ENCODE measurements around the gene FAM53A.

FAM53A gene

GRCh38 chr4:1600811-1601532, 83.1 kb downstream of the FAM53A start:
- H3K79me2 ChIP-seq (ENCODE audit: insufficient read depth, low read depth): no peaks in the 10 kb centered on the region
- no peak overlapping the region for H3K9ac ChIP-seq
- TF ChIP-seq, protein P1, sequence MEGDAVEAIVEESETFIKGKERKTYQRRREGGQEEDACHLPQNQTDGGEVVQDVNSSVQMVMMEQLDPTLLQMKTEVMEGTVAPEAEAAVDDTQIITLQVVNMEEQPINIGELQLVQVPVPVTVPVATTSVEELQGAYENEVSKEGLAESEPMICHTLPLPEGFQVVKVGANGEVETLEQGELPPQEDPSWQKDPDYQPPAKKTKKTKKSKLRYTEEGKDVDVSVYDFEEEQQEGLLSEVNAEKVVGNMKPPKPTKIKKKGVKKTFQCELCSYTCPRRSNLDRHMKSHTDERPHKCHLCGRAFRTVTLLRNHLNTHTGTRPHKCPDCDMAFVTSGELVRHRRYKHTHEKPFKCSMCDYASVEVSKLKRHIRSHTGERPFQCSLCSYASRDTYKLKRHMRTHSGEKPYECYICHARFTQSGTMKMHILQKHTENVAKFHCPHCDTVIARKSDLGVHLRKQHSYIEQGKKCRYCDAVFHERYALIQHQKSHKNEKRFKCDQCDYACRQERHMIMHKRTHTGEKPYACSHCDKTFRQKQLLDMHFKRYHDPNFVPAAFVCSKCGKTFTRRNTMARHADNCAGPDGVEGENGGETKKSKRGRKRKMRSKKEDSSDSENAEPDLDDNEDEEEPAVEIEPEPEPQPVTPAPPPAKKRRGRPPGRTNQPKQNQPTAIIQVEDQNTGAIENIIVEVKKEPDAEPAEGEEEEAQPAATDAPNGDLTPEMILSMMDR (conservative IDR thresholded peaks at IDR 0.05; ENCODE audit: low read depth, low read length): no peak
- H2AFZ ChIP-seq (ENCODE audit: low read depth): no peak overlapping the region
- H4K20me1 ChIP-seq (ENCODE audit: insufficient read depth): no peaks in the 10 kb centered on the region
- H3K27ac ChIP-seq: no peak overlapping the region
- H3K36me3 ChIP-seq (ENCODE audit: insufficient read depth): no peaks in the 10 kb centered on the region
- H3K4me3 ChIP-seq (IDR thresholded peaks at IDR 0.05; ENCODE audit: insufficient read depth, low read depth, low read length): no peak overlapping the region
- H3K4me2 ChIP-seq: no peak overlapping the region
- no peaks in the 10 kb centered on the region for H3K4me1 ChIP-seq (ENCODE audit: low read depth, poor library complexity, severe bottlenecking)
- H3K27me3 ChIP-seq (ENCODE audit: insufficient read depth, low read depth): peaks cover 13% of the 10 kb centered on the region; the same call in 1 of the 2 replicates

- H3K9ac ChIP-seq: no peak overlapping the region
- H2AFZ ChIP-seq (ENCODE audit: low read depth): no peak overlapping the region
- no peaks in the 10 kb centered on the region for H3K79me2 ChIP-seq (ENCODE audit: insufficient read depth, low read depth)
- peaks cover 12% of the 10 kb centered on the region; the same call in 1 of the 2 replicates for H3K27me3 ChIP-seq (ENCODE audit: insufficient read depth, low read depth)
- H4K20me1 ChIP-seq (ENCODE audit: insufficient read depth): no peaks in the 10 kb centered on the region
- H3K4me1 ChIP-seq (ENCODE audit: low read depth, poor library complexity, severe bottlenecking): no peaks in the 10 kb centered on the region
- H3K27ac ChIP-seq: no peak overlapping the region
- H3K36me3 ChIP-seq (ENCODE audit: insufficient read depth): no peaks in the 10 kb centered on the region
- TF ChIP-seq, protein P1 (conservative IDR thresholded peaks at IDR 0.05; ENCODE audit: low read depth, low read length): no peak
- no peak overlapping the region for H3K4me3 ChIP-seq (IDR thresholded peaks at IDR 0.05; ENCODE audit: insufficient read depth, low read depth, low read length)
- H3K4me2 ChIP-seq: no peak overlapping the region
Observed at GRCh38 chr4:1600211-1600780, 83.8 kb downstream of the FAM53A start.

- Histone ChIP-seq H3K27me3 (ENCODE audit: insufficient read depth, low read depth) (peaks cover 8% of the 10 kb centered on the region; the same call in 1 of the 2 replicates), H3K36me3 (ENCODE audit: insufficient read depth) (no peaks in the 10 kb centered on the region), H3K4me2 (no peak overlapping the region), H2AFZ (ENCODE audit: low read depth) (no peak overlapping the region), H3K4me3 (IDR thresholded peaks at IDR 0.05; ENCODE audit: insufficient read depth, low read depth, low read length) (no peak overlapping the region), H3K27ac (no peak overlapping the region), H3K9ac (no peak overlapping the region), H3K4me1 (ENCODE audit: low read depth, poor library complexity, severe bottlenecking) (no peaks in the 10 kb centered on the region), H3K79me2 (ENCODE audit: insufficient read depth, low read depth) (no peaks in the 10 kb centered on the region), H4K20me1 (ENCODE audit: insufficient read depth) (no peaks in the 10 kb centered on the region)
- TF ChIP-seq, protein P1 (conservative IDR thresholded peaks at IDR 0.05; ENCODE audit: low read depth, low read length): no peak
Observed at GRCh38 chr4:1599491-1600210, 84.5 kb downstream of the FAM53A start.

- Histone ChIP-seq H3K9ac (no peak overlapping the region), H3K4me1 (ENCODE audit: low read depth, poor library complexity, severe bottlenecking) (no peaks in the 10 kb centered on the region), H3K4me3 (IDR thresholded peaks at IDR 0.05; ENCODE audit: insufficient read depth, low read depth, low read length) (no peak overlapping the region), H3K79me2 (ENCODE audit: insufficient read depth, low read depth) (no peaks in the 10 kb centered on the region), H3K4me2 (no peak overlapping the region), H3K36me3 (ENCODE audit: insufficient read depth) (no peaks in the 10 kb centered on the region), H2AFZ (ENCODE audit: low read depth) (no peak overlapping the region), H4K20me1 (ENCODE audit: insufficient read depth) (no peaks in the 10 kb centered on the region), H3K27ac (no peak overlapping the region), H3K27me3 (ENCODE audit: insufficient read depth, low read depth) (peaks cover 6% of the 10 kb centered on the region; the same call in 1 of the 2 replicates)
- TF ChIP-seq, protein P1 (conservative IDR thresholded peaks at IDR 0.05; ENCODE audit: low read depth, low read length): no peak
Observed at GRCh38 chr4:1599026-1599481, 85.1 kb downstream of the FAM53A start.

Measured in KMS-11 (cell line).